Effector memory CD8-positive, alpha-beta T cell (primary cell): ENCODE data around the gene KIAA1958.

Experiments
- ATAC-seq: fragments of 150-1000 bp; cut with Tn5 transposase; replicated peaks from 2 replicates; pipeline ENCODE4 v1.10.0; 2021; ENCODE audit warnings: mild to moderate bottlenecking, moderate library complexity
- DNase-seq, 3 experiments: peaks; one replicate each; pipeline ENCODE4 v3.0.0; 2021
- H3K27ac Mint-ChIP-seq, 2 donors: one replicate each; pipeline ENCODE4 v1.8.0; 2022; ENCODE audit warnings: mild to moderate bottlenecking in 2 of 2, mixed read lengths in 2 of 2, moderate library complexity in 2 of 2
- H3K27me3 Mint-ChIP-seq, 2 donors: one replicate each; pipeline ENCODE4 v1.8.0; 2022; ENCODE audit warnings: mixed read lengths in 2 of 2
- H3K36me3 Mint-ChIP-seq: one replicate; pipeline ENCODE4 v1.8.0; 2022; ENCODE audit warnings: mild to moderate bottlenecking, moderate library complexity, mixed read lengths; ENCODE audit not compliant: insufficient read depth
- H3K4me1 Mint-ChIP-seq, 2 donors: one replicate each; pipeline ENCODE4 v1.8.0; 2022; ENCODE audit warnings: low read depth in 2 of 2, mixed read lengths in 2 of 2
- H3K4me3 Mint-ChIP-seq, 2 donors: one replicate each; pipeline ENCODE4 v1.8.0; 2022; ENCODE audit warnings: mild to moderate bottlenecking in 2 of 2, mixed read lengths in 2 of 2, moderate library complexity in 2 of 2
- H3K9me3 Mint-ChIP-seq, 2 donors: one replicate each; pipeline ENCODE4 v1.8.0; 2022; ENCODE audit warnings: mixed read lengths in 2 of 2

The KIAA1958 gene

DNA sequence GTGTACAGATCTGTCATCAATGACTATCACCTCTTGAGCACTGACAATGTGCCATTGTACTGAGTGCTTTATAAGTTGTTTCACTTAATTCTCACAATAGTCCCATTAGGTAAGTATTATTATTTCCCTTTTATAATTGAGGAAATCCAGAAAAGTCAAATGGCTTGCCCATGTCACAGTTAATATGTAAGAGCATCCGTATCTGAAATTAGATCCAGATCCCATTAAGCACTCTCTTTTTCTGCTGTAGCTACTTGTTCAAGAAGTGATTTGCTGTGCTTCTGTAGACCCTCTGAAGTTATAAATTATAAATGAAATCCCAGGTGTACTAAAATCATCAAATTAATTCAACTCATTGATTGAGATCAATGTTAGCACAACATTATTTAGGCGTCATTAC, 136.6 kb downstream of the KIAA1958 start:
- no peak for DNase-seq
- Mint-ChIP-seq H3K36me3 (no peaks in the 10 kb centered on the region), H3K9me3 (no peaks in the 10 kb centered on the region), H3K4me1 (no peaks in the 10 kb centered on the region), H3K27ac (no peak overlapping the region), H3K4me3 (no peak overlapping the region), H3K27me3 (no peaks in the 10 kb centered on the region)
- ATAC-seq: no peak

DNA sequence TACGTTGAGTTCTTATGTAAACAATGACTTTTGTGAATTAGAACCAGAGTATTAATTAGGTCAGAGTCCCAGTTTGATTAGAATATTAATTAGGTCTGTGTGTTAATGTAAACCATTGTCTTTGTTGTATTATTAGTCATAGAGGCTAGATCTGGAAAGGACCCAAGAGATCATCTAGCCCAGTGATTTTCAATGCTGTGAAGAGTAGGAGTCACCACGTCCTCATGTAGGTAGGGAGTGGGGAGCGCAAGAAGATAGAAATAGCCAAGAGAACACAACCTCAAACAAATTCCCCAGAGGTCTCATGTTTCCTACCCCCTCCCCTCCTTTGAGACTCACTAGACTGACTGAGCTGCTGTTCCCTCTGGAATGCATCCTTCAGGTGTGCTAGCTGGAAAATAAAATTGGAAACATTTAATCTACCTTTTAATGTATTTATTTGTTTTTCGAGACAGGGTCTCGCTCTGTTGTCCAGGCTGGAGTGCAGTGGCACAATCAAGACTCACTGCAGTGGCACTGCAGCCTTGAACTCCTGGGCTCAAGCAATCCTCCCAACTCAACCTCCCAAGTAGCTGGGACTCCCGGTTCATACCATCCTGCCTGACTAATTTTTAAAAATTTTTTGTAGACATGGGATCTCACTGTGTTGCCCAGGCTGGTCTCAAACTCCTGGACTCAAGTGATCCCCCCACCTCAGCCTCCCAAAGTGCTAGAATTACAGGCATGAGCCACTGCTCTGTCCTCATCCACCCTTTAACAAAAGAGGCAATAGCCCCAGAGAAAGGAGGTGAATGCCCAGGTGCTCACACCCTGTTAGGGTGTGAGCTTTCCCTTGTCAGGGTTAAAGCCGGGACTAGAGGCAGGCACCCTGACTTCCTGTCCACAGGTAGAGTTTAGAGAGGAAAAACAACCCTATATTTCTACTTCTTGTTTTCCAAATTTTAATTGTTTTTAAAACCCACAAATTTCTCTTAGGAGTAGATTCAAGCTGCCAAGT, 138.4 kb downstream of the KIAA1958 start:
- no peak for ATAC-seq
- no peak for DNase-seq
- H3K4me3 Mint-ChIP-seq: no peak overlapping the region
- H3K27me3 Mint-ChIP-seq: no peaks in the 10 kb centered on the region
- H3K36me3 Mint-ChIP-seq: no peaks in the 10 kb centered on the region
- no peaks in the 10 kb centered on the region for H3K4me1 Mint-ChIP-seq
- no peak overlapping the region for H3K27ac Mint-ChIP-seq
- H3K9me3 Mint-ChIP-seq: no peaks in the 10 kb centered on the region

DNA sequence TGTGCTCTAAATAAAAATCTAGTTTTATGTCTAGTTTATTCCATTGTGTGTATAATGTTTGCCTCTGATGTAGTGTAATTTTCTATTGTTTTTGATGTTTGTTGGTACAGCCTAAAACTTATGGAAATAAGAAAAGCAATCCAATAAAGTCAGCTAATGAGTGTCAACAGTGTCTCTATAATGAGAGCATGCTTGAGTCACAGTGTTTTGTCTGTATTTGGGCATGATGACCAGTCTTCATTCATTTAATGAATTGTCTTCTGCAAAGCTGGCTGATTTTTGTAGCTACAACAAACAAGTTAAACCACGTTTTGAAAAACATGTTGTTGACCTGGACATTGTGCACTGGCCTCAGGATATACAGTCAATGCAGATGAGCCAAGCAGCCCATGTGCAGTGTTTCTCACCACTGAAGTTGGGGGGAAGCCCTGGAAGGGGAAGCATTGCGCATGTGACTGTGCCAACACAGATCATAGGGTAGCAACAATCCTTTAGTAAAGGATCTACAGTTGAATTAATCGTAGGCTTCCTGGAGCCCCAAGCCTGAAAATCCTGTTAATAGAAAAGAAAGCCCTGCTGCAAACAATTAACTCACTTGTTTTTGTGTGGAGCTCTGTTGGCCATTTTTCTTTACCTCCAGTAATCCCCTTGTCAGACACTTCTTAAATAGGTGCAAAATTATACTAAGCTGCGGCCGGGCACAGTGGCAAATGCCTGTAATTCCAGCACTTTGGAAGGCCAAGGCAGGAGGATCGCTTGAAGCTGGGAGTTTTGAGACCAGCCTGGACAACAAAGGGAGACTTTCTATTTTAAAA, 143.3 kb downstream of the KIAA1958 start:
- no peak for ATAC-seq
- no peaks in the 10 kb centered on the region for H3K9me3 Mint-ChIP-seq
- H3K4me1 Mint-ChIP-seq: no peaks in the 10 kb centered on the region
- DNase-seq: no peak
- H3K4me3 Mint-ChIP-seq: no peak overlapping the region
- no peak overlapping the region for H3K27ac Mint-ChIP-seq
- no peaks in the 10 kb centered on the region for H3K27me3 Mint-ChIP-seq
- no peaks in the 10 kb centered on the region for H3K36me3 Mint-ChIP-seq

DNA sequence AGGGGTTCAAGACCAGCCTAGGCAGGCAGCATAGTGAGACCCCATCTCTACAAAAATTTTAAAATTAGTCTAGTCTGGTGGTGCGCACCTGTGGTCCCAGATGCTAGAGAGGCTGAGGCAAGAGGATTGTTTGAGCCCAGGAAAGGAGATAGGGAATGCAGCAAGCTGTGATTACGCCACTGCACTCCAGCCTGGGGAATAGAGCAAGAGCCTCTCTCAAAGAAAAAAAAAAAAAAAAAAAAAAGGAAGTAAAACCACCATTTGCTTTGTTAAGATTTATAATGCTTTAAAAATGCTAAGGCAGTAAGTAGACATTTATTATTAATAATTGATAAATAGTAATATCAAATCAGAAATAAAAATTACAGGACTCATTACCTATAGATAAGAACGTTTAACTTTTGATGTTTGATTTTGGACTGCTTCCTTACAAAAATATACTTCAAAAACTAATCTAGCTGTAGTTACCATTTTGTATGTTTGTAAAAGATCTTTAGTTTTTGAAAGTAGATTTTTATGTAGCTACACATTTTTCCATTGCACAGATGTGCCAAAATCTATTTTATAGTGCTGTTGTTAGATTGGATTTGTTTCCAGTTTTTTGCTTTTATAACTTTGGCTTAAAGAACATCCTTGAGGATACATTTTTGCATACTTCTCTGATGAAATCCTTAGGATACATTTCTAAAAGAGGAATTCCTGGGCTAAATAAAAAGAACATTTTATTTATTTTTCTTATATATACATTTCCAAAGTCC, 144.9 kb downstream of the KIAA1958 start:
- Mint-ChIP-seq H3K27me3 (no peaks in the 10 kb centered on the region), H3K4me1 (no peaks in the 10 kb centered on the region), H3K9me3 (no peaks in the 10 kb centered on the region), H3K4me3 (no peak overlapping the region), H3K27ac (no peak overlapping the region), H3K36me3 (no peaks in the 10 kb centered on the region)
- no peak for ATAC-seq
- DNase-seq: no peak

DNA sequence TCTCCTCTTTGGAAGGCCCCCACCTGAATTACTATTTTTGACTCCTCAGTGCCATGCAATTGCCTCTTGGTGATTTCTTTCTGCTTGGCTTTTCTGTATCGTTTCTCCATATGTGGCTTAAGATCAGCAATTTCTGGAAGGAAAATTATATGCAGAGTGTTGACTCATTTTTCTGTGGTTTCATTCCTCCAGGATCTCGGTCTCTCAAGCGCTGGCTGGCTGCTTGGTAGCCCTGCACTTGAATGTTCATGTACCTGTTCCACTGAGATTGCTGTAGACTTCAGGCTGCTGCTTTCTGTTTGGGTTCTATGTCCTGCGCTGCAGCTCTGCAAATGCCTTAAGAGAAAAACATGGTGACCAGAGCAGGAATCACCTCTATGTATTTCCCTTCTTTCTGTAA, 153.7 kb downstream of the KIAA1958 start:
- H3K27me3 Mint-ChIP-seq: peaks cover 9 to 23% of the 10 kb centered on the region in 2 donors
- no peak for ATAC-seq
- H3K4me1 Mint-ChIP-seq: no peaks in the 10 kb centered on the region
- H3K4me3 Mint-ChIP-seq: no peak overlapping the region
- no peak overlapping the region for H3K27ac Mint-ChIP-seq
- no peak for DNase-seq
- peaks cover 8 to 10% of the 10 kb centered on the region in 2 donors for H3K9me3 Mint-ChIP-seq
- H3K36me3 Mint-ChIP-seq: no peaks in the 10 kb centered on the region

DNA sequence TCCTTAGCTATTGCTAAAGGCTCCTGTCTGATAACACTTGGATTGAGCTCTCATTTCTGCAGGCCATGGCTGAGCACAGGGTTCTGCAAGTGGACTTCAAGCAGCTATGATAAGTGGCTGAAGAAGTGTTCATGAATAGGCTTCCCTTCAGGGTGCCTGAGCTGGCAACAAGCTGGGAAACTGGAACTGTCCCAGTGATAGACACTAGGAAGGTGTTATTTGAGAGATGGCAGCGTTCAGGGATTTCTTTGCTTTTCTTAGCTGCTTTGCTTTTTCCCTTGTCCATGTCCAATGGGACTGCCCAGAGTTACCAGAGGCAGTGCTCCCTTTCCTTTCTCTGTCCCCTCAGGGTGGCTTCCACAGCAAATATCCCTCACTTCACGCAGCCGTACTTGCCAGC, 155.5 kb downstream of the KIAA1958 start:
- H3K4me3 Mint-ChIP-seq: no peak overlapping the region
- no peaks in the 10 kb centered on the region for H3K4me1 Mint-ChIP-seq
- ATAC-seq: no peak
- DNase-seq: no peak
- no peaks in the 10 kb centered on the region for H3K36me3 Mint-ChIP-seq
- H3K27ac Mint-ChIP-seq: no peak overlapping the region
- H3K27me3 Mint-ChIP-seq: peaks cover 9 to 23% of the 10 kb centered on the region in 2 donors
- H3K9me3 Mint-ChIP-seq: peaks cover 13 to 14% of the 10 kb centered on the region in 2 donors

DNA sequence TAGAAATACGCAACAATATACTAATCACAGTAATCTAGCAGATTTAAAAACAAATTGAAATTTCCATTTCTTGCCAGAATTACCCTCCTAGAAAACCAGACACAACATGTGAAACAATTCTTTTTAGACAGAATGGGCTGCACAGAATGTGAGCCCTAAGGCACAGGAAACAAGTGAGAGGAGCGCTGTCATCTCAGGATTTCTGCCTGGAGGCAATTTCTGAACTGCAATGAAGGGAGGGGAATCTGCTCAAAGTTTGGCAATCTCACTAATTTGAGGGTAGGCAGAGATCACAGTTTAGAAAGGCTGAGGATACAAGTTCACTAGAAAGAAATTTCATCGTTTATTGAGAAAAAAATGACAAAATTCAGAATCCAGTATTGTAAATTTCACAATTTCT, 161.0 kb downstream of the KIAA1958 start:
- DNase-seq: no peak

DNA sequence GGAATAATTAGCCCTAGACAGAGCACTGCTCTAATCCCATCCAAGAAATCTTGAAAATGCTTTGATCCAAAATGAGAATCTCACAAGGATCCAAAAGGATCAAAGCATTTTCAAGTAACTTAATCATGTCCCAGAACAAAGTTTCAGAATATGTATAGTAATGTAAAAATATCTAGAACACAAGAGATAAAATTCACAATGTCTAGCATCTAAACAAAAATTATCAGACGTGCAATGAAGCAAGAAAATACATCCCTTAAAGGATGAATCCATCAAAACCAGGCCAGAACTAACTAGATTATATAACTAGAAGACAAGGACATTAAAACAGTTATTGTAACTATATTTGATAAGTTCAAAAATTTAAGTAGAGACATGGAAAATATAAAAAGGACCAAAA, 162.0 kb downstream of the KIAA1958 start:
- Mint-ChIP-seq H3K27me3 (peaks cover 0 to 8% of the 10 kb centered on the region in 2 donors), H3K4me3 (no peak overlapping the region), H3K9me3 (peaks cover 8 to 11% of the 10 kb centered on the region in 2 donors), H3K4me1 (no peaks in the 10 kb centered on the region), H3K27ac (no peak overlapping the region), H3K36me3 (no peaks in the 10 kb centered on the region)
- DNase-seq: no peak
- no peak for ATAC-seq

More for the DNA sequence above, 161.0 kb downstream of the KIAA1958 start:
- Mint-ChIP-seq H3K9me3 (peaks cover 8 to 11% of the 10 kb centered on the region in 2 donors), H3K4me3 (no peak overlapping the region), H3K36me3 (no peaks in the 10 kb centered on the region), H3K4me1 (no peaks in the 10 kb centered on the region), H3K27ac (no peak overlapping the region), H3K27me3 (peaks cover 2 to 12% of the 10 kb centered on the region in 2 donors)
- ATAC-seq: no peak

DNA sequence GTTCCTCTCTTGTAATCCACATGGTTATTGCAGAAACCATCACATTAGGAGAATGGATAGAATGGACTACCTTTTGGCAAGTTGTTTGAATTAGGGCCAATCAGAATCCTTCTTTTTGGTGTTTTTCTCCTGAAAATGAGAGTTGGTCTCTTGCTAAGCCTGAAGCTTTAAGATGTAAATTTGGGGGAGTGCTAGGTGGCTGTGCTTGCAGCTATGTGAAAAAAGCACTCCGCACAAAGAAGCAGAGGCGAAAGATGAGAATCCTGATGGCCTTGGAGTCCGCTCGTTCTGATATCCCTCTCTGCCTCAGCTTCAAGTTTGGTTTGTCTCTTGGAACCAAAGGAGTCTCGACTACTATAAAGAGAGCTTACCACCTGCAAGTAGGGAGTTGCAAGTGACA, 167.7 kb downstream of the KIAA1958 start:
- no peak overlapping the region for H3K27ac Mint-ChIP-seq

DNA sequence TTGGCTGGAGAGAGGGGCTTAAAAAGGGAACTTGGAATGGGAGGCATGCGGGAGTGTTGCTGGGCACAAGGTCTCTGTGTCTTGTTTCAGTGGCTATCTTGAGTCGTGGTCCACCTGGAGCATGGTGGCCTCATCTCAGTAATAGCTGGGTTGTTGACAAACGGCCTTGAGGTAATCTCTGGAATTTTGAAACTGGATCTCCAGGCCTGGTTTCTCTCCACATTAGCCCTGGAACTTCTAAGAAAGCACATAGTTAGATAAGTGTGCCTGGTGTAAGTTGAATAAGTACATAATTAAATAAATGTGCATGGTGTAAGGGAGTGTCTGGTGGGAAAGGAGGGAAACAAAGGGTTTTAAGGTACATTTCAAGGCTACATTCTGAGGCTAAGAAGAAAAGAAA, 169.0 kb downstream of the KIAA1958 start:
- DNase-seq: no peak
- Mint-ChIP-seq H3K27me3 (no peaks in the 10 kb centered on the region), H3K27ac (no peak overlapping the region)

More for the DNA sequence above, 167.7 kb downstream of the KIAA1958 start:
- H3K4me1 Mint-ChIP-seq: no peaks in the 10 kb centered on the region
- peaks cover 0 to 2% of the 10 kb centered on the region in 2 donors for H3K9me3 Mint-ChIP-seq
- DNase-seq: no peak
- H3K27me3 Mint-ChIP-seq: no peaks in the 10 kb centered on the region
- no peak for ATAC-seq
- H3K4me3 Mint-ChIP-seq: no peak overlapping the region
- peaks cover 6% of the 10 kb centered on the region for H3K36me3 Mint-ChIP-seq

DNA sequence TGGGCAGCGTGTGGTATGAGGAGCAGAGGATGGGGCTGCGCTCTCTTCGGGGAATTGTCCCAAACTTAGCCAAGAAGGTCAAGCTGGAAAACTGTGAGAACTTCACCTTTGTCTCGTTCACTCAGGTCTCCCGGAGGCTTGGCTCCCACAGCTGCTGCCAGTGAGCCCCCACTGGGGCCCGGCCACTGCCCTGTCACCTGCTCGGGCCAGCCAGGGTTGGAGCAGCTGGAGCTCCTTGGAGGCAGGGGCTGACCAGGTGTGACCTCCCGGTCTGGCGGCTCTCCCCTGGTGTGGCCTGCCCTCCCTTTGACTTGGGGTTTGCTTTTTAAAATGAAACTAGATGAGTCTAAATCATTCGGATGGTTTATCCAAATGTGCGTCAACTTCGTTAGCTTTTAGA, 173.3 kb downstream of the KIAA1958 start:
- no peaks in the 10 kb centered on the region for H3K27me3 Mint-ChIP-seq
- ATAC-seq (no peak), DNase-seq (no peak)
- H3K36me3 Mint-ChIP-seq: peaks cover 6% of the 10 kb centered on the region
- H3K9me3 Mint-ChIP-seq: no peaks in the 10 kb centered on the region
- H3K4me1 Mint-ChIP-seq: no peaks in the 10 kb centered on the region
- H3K27ac Mint-ChIP-seq: no peak overlapping the region
- no peak overlapping the region for H3K4me3 Mint-ChIP-seq

More for the DNA sequence above, 169.0 kb downstream of the KIAA1958 start:
- no peak for ATAC-seq
- peaks cover 6% of the 10 kb centered on the region for H3K36me3 Mint-ChIP-seq
- H3K4me3 Mint-ChIP-seq: no peak overlapping the region
- no peaks in the 10 kb centered on the region for H3K4me1 Mint-ChIP-seq
- H3K9me3 Mint-ChIP-seq: no peaks in the 10 kb centered on the region

DNA sequence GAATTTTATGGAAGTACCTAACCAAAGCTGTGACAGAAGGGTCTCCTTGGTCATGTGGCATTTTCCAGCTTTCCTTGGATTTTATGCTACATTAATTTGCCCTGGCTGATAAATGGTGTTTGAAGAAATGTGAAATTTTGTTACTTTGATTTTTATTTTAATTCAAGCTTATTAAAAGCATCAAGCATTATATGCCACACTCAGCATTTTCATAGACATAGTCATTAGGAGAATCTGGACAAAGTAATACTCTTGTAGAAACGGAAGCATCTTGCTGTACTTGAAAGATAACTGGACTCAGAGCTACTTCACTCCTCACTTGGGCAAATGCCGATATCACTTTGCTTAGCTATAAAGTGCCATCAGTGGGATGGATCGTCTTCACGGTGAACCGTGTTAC, 177.1 kb downstream of the KIAA1958 start:
- no peak for ATAC-seq
- DNase-seq: no peak
- H3K27me3 Mint-ChIP-seq: peaks cover 0 to 6% of the 10 kb centered on the region in 2 donors
- no peak overlapping the region for H3K27ac Mint-ChIP-seq
- H3K9me3 Mint-ChIP-seq: no peaks in the 10 kb centered on the region
- H3K36me3 Mint-ChIP-seq: no peaks in the 10 kb centered on the region
- no peak overlapping the region for H3K4me3 Mint-ChIP-seq
- no peaks in the 10 kb centered on the region for H3K4me1 Mint-ChIP-seq

DNA sequence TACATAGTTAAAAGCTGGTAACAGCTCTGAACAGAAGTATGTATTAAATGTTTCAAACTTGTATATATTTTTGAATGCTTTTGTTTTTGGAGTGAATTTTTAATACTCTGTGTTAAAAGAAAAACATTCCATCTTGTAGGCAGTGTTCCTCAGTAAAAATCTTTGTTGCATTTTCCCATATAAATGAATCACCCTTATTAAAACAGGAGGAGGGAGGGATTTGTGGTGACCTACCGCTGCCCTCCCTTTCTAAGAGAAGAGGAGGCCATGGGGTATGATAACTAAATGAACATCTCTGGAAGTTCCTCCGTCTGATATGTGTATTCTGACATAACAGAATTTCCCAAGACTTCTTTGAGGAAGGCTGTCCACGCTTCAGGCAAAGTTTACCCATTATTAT, 177.9 kb downstream of the KIAA1958 start:
- Mint-ChIP-seq H3K27me3 (peaks cover 0 to 6% of the 10 kb centered on the region in 2 donors), H3K4me3 (no peak overlapping the region), H3K36me3 (no peaks in the 10 kb centered on the region), H3K4me1 (no peaks in the 10 kb centered on the region), H3K27ac (no peak overlapping the region), H3K9me3 (no peaks in the 10 kb centered on the region)
- no peak for DNase-seq
- no peak for ATAC-seq
